ENCODE results near the gene STAT5B.
"Not testable (repeated sequence)": the region's sequence is repeated elsewhere in the genome, so short reads cannot be mapped to it uniquely, and the experiment has no call there.

Gene STAT5B

GRCh38 chr17:42273474-42274252 is 2.5 kb downstream of the STAT5B start:
- H3K4me3 ChIP-seq (ENCODE audit: low read depth in 1 of 2, low read length in 2 of 2): no peak overlapping the region
- H3K4me1 ChIP-seq (ENCODE audit: control insufficient read depth in 1 of 2, insufficient read depth in 2 of 2, low read length in 2 of 2): peaks cover 0 to 22% of the 10 kb centered on the region in 2 donors
- H3K27me3 ChIP-seq (ENCODE audit: low read depth, low read length): no peaks in the 10 kb centered on the region
- H3K27ac ChIP-seq (ENCODE audit: low read length): no peak overlapping the region
- H3K36me3 ChIP-seq (ENCODE audit: control insufficient read depth in 1 of 2, insufficient read depth in 2 of 2, low read length in 2 of 2): no peaks in the 10 kb centered on the region
- H3K9me3 ChIP-seq (ENCODE audit: control insufficient read depth in 1 of 2, low read length in 2 of 2): no peaks in the 10 kb centered on the region

DNA sequence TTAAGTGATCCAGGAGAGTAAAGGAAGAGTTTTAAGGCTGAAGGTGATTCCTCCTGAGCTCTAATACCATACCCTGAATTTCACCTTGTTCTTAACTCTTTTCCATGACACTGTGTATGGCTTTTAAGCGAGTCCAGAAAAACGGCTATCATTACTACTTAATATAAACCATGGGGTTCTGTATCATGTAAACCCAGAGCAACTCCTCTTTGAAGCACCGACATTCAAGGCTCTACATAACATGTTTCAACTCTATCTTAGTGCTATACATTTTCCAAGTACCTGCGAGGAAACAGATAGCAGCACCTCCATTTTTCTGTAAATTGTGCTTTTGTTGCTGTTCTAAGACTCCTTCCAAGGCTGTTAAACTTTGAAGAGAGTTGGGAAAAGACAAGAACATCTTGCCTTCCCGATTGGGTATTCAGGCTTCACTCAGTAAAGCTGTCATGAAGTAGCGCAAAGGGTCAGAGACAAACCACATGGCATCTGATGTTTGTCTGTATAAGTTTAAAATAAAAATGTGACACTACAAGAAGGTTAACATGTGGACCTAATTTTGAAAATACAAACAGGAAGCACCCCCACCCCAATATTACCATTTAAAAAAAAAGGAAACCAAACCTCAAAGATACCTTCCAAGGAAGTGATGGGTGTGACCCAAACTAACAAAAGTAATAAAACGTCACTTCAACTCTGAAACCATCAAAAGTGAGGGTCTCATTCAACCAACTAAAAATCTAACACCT is 3.9 kb downstream of the STAT5B start:
- Histone ChIP-seq H3K9me3 (ENCODE audit: control insufficient read depth in 1 of 2, low read length in 2 of 2) (no peaks in the 10 kb centered on the region), H3K36me3 (ENCODE audit: control insufficient read depth in 1 of 2, insufficient read depth in 2 of 2, low read length in 2 of 2) (no peaks in the 10 kb centered on the region), H3K27me3 (ENCODE audit: low read depth, low read length) (no peaks in the 10 kb centered on the region), H3K4me3 (ENCODE audit: low read depth in 1 of 2, low read length in 2 of 2) (no peak overlapping the region), H3K27ac (ENCODE audit: low read length) (no peak overlapping the region), H3K4me1 (ENCODE audit: control insufficient read depth in 1 of 2, insufficient read depth in 2 of 2, low read length in 2 of 2) (peaks cover 0 to 20% of the 10 kb centered on the region in 2 donors)

GRCh38 chr17:42271779-42272035 is 4.5 kb downstream of the STAT5B start:
- H3K9me3 ChIP-seq (ENCODE audit: control insufficient read depth in 1 of 2, low read length in 2 of 2): no peaks in the 10 kb centered on the region
- H3K27ac ChIP-seq (ENCODE audit: low read length): no peak overlapping the region
- H3K27me3 ChIP-seq (ENCODE audit: low read depth, low read length): no peaks in the 10 kb centered on the region
- H3K4me3 ChIP-seq (ENCODE audit: low read depth in 1 of 2, low read length in 2 of 2): no peak overlapping the region
- no peaks in the 10 kb centered on the region for H3K36me3 ChIP-seq (ENCODE audit: control insufficient read depth in 1 of 2, insufficient read depth in 2 of 2, low read length in 2 of 2)
- peaks cover 0 to 18% of the 10 kb centered on the region in 2 donors for H3K4me1 ChIP-seq (ENCODE audit: control insufficient read depth in 1 of 2, insufficient read depth in 2 of 2, low read length in 2 of 2)

GRCh38 chr17:42271006-42271778 is 5.0 kb downstream of the STAT5B start:
- Histone ChIP-seq H3K4me3 (ENCODE audit: low read depth in 1 of 2, low read length in 2 of 2) (no peak overlapping the region), H3K27ac (ENCODE audit: low read length) (no peak overlapping the region), H3K4me1 (ENCODE audit: control insufficient read depth in 1 of 2, insufficient read depth in 2 of 2, low read length in 2 of 2) (peaks cover 0 to 16% of the 10 kb centered on the region in 2 donors)

DNA sequence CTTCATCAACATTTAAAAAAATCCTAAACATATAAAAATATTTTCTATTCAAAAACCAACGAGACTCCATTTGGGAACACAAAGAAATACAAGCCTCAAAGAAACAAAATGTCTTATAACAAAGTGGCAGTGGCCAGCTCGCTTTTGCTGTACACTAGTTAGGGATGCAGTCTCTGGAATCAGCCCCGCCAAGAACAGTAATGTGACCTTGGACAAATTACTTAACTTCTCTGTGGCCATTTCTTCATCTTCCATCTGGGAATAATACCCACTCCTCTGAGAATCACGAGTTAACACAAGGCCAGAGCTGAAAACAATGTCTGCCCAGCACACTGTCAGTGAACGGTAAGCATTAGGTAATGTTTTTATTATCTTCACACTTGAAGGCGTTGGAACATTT is 5.6 kb downstream of the STAT5B start:
- Histone ChIP-seq H3K27me3 (ENCODE audit: low read depth, low read length) (no peaks in the 10 kb centered on the region), H3K27ac (ENCODE audit: low read length) (no peak overlapping the region), H3K4me3 (ENCODE audit: low read depth in 1 of 2, low read length in 2 of 2) (no peak overlapping the region), H3K4me1 (ENCODE audit: control insufficient read depth in 1 of 2, insufficient read depth in 2 of 2, low read length in 2 of 2) (peaks cover 0 to 16% of the 10 kb centered on the region in 2 donors), H3K9me3 (ENCODE audit: control insufficient read depth in 1 of 2, low read length in 2 of 2) (no peaks in the 10 kb centered on the region), H3K36me3 (ENCODE audit: control insufficient read depth in 1 of 2, insufficient read depth in 2 of 2, low read length in 2 of 2) (no peaks in the 10 kb centered on the region)

More at GRCh38 chr17:42271006-42271778, 5.0 kb downstream of the STAT5B start:
- no peaks in the 10 kb centered on the region for H3K27me3 ChIP-seq (ENCODE audit: low read depth, low read length)
- no peaks in the 10 kb centered on the region for H3K9me3 ChIP-seq (ENCODE audit: control insufficient read depth in 1 of 2, low read length in 2 of 2)
- no peaks in the 10 kb centered on the region for H3K36me3 ChIP-seq (ENCODE audit: control insufficient read depth in 1 of 2, insufficient read depth in 2 of 2, low read length in 2 of 2)

DNA sequence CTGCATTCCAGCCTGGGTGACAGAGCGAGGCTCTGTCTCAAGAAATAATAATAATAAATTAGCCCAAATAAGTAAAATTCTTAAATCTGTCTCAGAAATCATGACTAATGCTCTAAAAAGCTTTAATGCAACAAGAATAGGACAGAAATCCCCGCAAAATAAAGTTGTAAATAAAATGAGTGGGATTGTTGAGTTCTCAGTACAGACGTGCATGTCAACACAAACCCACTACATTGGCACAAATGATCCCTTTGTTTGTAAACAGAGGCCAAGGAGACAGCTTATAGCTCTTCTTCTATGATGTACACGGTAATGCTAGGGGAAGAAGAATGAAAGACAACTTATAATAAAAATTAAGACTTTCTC is 6.0 kb downstream of the STAT5B start:
- Histone ChIP-seq H3K9me3 (ENCODE audit: control insufficient read depth in 1 of 2, low read length in 2 of 2) (no peaks in the 10 kb centered on the region), H3K4me3 (ENCODE audit: low read depth in 1 of 2, low read length in 2 of 2) (no peak overlapping the region), H3K27ac (ENCODE audit: low read length) (no peak overlapping the region), H3K4me1 (ENCODE audit: control insufficient read depth in 1 of 2, insufficient read depth in 2 of 2, low read length in 2 of 2) (peaks cover 0 to 16% of the 10 kb centered on the region in 2 donors), H3K27me3 (ENCODE audit: low read depth, low read length) (no peaks in the 10 kb centered on the region), H3K36me3 (ENCODE audit: control insufficient read depth in 1 of 2, insufficient read depth in 2 of 2, low read length in 2 of 2) (no peaks in the 10 kb centered on the region)

- no peaks in the 10 kb centered on the region for H3K27me3 ChIP-seq (ENCODE audit: low read depth, low read length)
- peaks cover 0 to 8% of the 10 kb centered on the region in 2 donors for H3K4me1 ChIP-seq (ENCODE audit: control insufficient read depth in 1 of 2, insufficient read depth in 2 of 2, low read length in 2 of 2)
- no peaks in the 10 kb centered on the region for H3K9me3 ChIP-seq (ENCODE audit: control insufficient read depth in 1 of 2, low read length in 2 of 2)
- no peak overlapping the region for H3K27ac ChIP-seq (ENCODE audit: low read length)
- H3K4me3 ChIP-seq (ENCODE audit: low read depth in 1 of 2, low read length in 2 of 2): no peak overlapping the region
- no peaks in the 10 kb centered on the region for H3K36me3 ChIP-seq (ENCODE audit: control insufficient read depth in 1 of 2, insufficient read depth in 2 of 2, low read length in 2 of 2)
Measured at GRCh38 chr17:42268236-42268635, 8.0 kb downstream of the STAT5B start.

DNA sequence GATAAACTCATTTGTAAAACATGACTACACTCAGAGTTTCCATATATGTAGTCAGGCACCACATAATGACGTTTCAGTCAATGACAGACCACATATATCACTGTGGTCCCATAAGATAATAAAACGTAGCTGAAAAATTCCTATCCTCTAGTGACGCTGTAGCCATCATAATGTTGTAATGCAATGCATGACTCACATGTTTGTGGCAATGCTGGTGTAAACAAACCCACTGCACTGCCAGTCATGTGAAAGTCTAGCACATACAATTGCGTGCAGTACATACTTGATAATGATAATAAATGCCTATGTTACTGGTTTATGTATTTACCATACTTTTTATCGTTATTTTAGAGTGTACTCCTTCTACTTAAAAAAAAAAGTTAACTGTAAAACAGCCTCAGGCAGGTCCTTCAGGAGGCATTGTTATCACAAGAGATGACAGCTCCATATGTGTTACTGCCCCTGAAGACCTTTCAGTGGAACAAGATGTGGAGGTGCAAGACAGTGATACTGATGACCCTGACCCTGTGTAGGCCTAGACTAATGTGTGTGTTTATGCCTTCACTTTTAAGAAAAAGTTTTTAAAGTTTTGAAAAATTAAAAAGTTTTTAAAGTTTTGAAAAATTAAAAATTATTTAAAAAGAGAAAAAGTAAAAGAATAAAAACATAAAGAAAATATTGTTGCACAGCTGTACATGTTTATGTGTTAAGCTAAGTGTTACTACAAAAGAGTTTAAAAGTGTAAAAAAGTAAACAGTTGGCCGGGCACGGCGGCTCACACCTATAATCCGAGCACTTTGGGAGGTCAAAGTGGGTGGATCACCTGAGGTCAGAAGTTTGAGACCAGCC is 9.0 kb downstream of the STAT5B start:
- no peak overlapping the region for H3K27ac ChIP-seq (ENCODE audit: low read length)

DNA sequence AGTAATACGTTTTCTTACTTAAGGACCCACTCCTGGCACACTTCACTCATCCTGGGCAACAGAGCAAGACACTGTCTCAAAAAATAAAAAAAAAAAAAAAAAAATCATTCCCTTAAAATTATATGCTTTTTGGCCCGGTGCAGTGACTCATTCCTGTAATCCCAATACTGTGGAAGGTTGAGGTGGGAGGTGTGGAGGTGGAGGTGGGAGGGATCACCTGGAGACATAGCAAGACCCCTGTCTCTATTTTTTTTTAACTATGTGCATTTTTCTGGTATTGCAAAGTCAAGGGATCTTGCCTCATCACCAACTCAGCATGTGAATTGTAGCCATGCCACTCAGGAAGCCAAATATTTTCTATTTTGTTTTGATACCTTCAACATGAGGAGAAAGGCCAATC is 9.7 kb downstream of the STAT5B start:
- H3K4me1 ChIP-seq (ENCODE audit: control insufficient read depth in 1 of 2, insufficient read depth in 2 of 2, low read length in 2 of 2): peaks cover 0 to 4% of the 10 kb centered on the region in 2 donors
- no peak overlapping the region for H3K27ac ChIP-seq (ENCODE audit: low read length)
- no peaks in the 10 kb centered on the region for H3K9me3 ChIP-seq (ENCODE audit: control insufficient read depth in 1 of 2, low read length in 2 of 2)
- no peaks in the 10 kb centered on the region for H3K36me3 ChIP-seq (ENCODE audit: control insufficient read depth in 1 of 2, insufficient read depth in 2 of 2, low read length in 2 of 2)
- no peak overlapping the region for H3K4me3 ChIP-seq (ENCODE audit: low read depth in 1 of 2, low read length in 2 of 2)
- H3K27me3 ChIP-seq (ENCODE audit: low read depth, low read length): no peaks in the 10 kb centered on the region

More for the DNA sequence above, 9.0 kb downstream of the STAT5B start:
- Histone ChIP-seq H3K4me1 (ENCODE audit: control insufficient read depth in 1 of 2, insufficient read depth in 2 of 2, low read length in 2 of 2) (peaks cover 0 to 4% of the 10 kb centered on the region in 2 donors), H3K4me3 (ENCODE audit: low read depth in 1 of 2, low read length in 2 of 2) (no peak overlapping the region), H3K36me3 (ENCODE audit: control insufficient read depth in 1 of 2, insufficient read depth in 2 of 2, low read length in 2 of 2) (no peaks in the 10 kb centered on the region), H3K27me3 (ENCODE audit: low read depth, low read length) (no peaks in the 10 kb centered on the region), H3K9me3 (ENCODE audit: control insufficient read depth in 1 of 2, low read length in 2 of 2) (no peaks in the 10 kb centered on the region)

- H3K4me3 ChIP-seq (ENCODE audit: low read depth in 1 of 2, low read length in 2 of 2); H3K27me3 ChIP-seq (ENCODE audit: low read depth, low read length); H3K27ac ChIP-seq (ENCODE audit: low read length); H3K4me1 ChIP-seq (ENCODE audit: control insufficient read depth in 1 of 2, insufficient read depth in 2 of 2, low read length in 2 of 2); H3K9me3 ChIP-seq (ENCODE audit: control insufficient read depth in 1 of 2, low read length in 2 of 2); H3K36me3 ChIP-seq (ENCODE audit: control insufficient read depth in 1 of 2, insufficient read depth in 2 of 2, low read length in 2 of 2): not testable (repeated sequence)
Measured at GRCh38 chr17:42264366-42264765, 11.8 kb downstream of the STAT5B start.

- Histone ChIP-seq H3K4me3 (ENCODE audit: low read depth in 1 of 2, low read length in 2 of 2) (no peak overlapping the region), H3K4me1 (ENCODE audit: control insufficient read depth in 1 of 2, insufficient read depth in 2 of 2, low read length in 2 of 2) (no peaks in the 10 kb centered on the region), H3K9me3 (ENCODE audit: control insufficient read depth in 1 of 2, low read length in 2 of 2) (no peaks in the 10 kb centered on the region)
Measured at GRCh38 chr17:42260318-42260717, 15.9 kb downstream of the STAT5B start.

More at GRCh38 chr17:42260318-42260717, 15.9 kb downstream of the STAT5B start:
- no peaks in the 10 kb centered on the region for H3K36me3 ChIP-seq (ENCODE audit: control insufficient read depth in 1 of 2, insufficient read depth in 2 of 2, low read length in 2 of 2)
- no peaks in the 10 kb centered on the region for H3K27me3 ChIP-seq (ENCODE audit: low read depth, low read length)
- H3K27ac ChIP-seq (ENCODE audit: low read length): no peak overlapping the region
